T-helper 1 cell treated with Interleukin-12 subunit alpha and Interleukin-12 subunit beta and Interleukin-4 antibody, amounts not matched to agents 30 μg/mL and 1 μg/mL, for 36 hours (primary cell): ENCODE data around the gene PRG3.
"Not testable (repeated sequence)": the region's sequence is repeated elsewhere in the genome, so short reads cannot be mapped to it uniquely, and the experiment has no call there.

Experiments used
- H3K27ac Mint-ChIP-seq: one replicate; pipeline ENCODE4 v1.8.0; 2021; ENCODE audit warnings: mild to moderate bottlenecking, mixed read lengths
- H3K27me3 Mint-ChIP-seq: one replicate; pipeline ENCODE4 v1.8.0; 2021; ENCODE audit warnings: low read depth, mixed read lengths
- H3K36me3 Mint-ChIP-seq: one replicate; pipeline ENCODE4 v1.8.0; 2021; ENCODE audit warnings: low read depth, mixed read lengths
- H3K4me1 Mint-ChIP-seq: one replicate; pipeline ENCODE4 v1.8.0; 2021; ENCODE audit warnings: low read depth, mixed read lengths
- H3K4me3 Mint-ChIP-seq: one replicate; pipeline ENCODE4 v1.8.0; 2021; ENCODE audit warnings: mild to moderate bottlenecking, moderate library complexity, mixed read lengths
- H3K9me3 Mint-ChIP-seq: one replicate; pipeline ENCODE4 v1.8.0; 2021; ENCODE audit warnings: mixed read lengths

Gene PRG3

GRCh38 chr11:57403003-57403801 lies 22.3 kb upstream of the PRG3 start:
- H3K36me3 Mint-ChIP-seq = peaks cover 15% of the 10 kb centered on the region
- not testable (repeated sequence) for H3K4me3 Mint-ChIP-seq, H3K27ac Mint-ChIP-seq, H3K27me3 Mint-ChIP-seq, H3K9me3 Mint-ChIP-seq
- peaks cover 18% of the 10 kb centered on the region for H3K4me1 Mint-ChIP-seq

GRCh38 chr11:57402188-57403002 lies 21.4 kb upstream of the PRG3 start:
- H3K27me3 Mint-ChIP-seq = no peaks in the 10 kb centered on the region
- no peaks in the 10 kb centered on the region for H3K9me3 Mint-ChIP-seq
- H3K27ac Mint-ChIP-seq = no peak overlapping the region
- H3K4me1 Mint-ChIP-seq = peaks cover 16% of the 10 kb centered on the region
- H3K36me3 Mint-ChIP-seq = peaks cover 11% of the 10 kb centered on the region
- no peak overlapping the region for H3K4me3 Mint-ChIP-seq

GRCh38 chr11:57399972-57400578 lies 19.1 kb upstream of the PRG3 start:
- H3K27ac Mint-ChIP-seq = no peak overlapping the region
- H3K4me3 Mint-ChIP-seq = no peak overlapping the region
- H3K9me3 Mint-ChIP-seq = no peaks in the 10 kb centered on the region
- no peaks in the 10 kb centered on the region for H3K4me1 Mint-ChIP-seq
- no peaks in the 10 kb centered on the region for H3K27me3 Mint-ChIP-seq
- no peaks in the 10 kb centered on the region for H3K36me3 Mint-ChIP-seq

- Mint-ChIP-seq H3K36me3 (no peaks in the 10 kb centered on the region), H3K9me3 (no peaks in the 10 kb centered on the region), H3K27ac (no peak overlapping the region), H3K4me1 (no peaks in the 10 kb centered on the region), H3K27me3 (no peaks in the 10 kb centered on the region), H3K4me3 (no peak overlapping the region)
These were observed 18.3 kb upstream of the PRG3 start for GRCh38 chr11:57399221-57399620.

- no peak overlapping the region for H3K4me3 Mint-ChIP-seq
- no peaks in the 10 kb centered on the region for H3K4me1 Mint-ChIP-seq
- H3K27ac Mint-ChIP-seq = no peak overlapping the region
- no peaks in the 10 kb centered on the region for H3K36me3 Mint-ChIP-seq
- H3K9me3 Mint-ChIP-seq = no peaks in the 10 kb centered on the region
- no peaks in the 10 kb centered on the region for H3K27me3 Mint-ChIP-seq
These were observed 16.5 kb upstream of the PRG3 start for GRCh38 chr11:57397394-57397990.

- Mint-ChIP-seq H3K4me3 (no peak overlapping the region), H3K4me1 (no peaks in the 10 kb centered on the region), H3K27ac (no peak overlapping the region), H3K36me3 (no peaks in the 10 kb centered on the region), H3K27me3 (no peaks in the 10 kb centered on the region), H3K9me3 (no peaks in the 10 kb centered on the region)
These were observed 15.8 kb upstream of the PRG3 start for GRCh38 chr11:57396744-57397143.

GRCh38 chr11:57395905-57396623 lies 15.1 kb upstream of the PRG3 start:
- no peaks in the 10 kb centered on the region for H3K36me3 Mint-ChIP-seq
- no peaks in the 10 kb centered on the region for H3K4me1 Mint-ChIP-seq
- H3K27ac Mint-ChIP-seq = no peak overlapping the region
- H3K9me3 Mint-ChIP-seq = no peaks in the 10 kb centered on the region
- no peaks in the 10 kb centered on the region for H3K27me3 Mint-ChIP-seq
- H3K4me3 Mint-ChIP-seq = no peak overlapping the region

- no peaks in the 10 kb centered on the region for H3K9me3 Mint-ChIP-seq
- H3K4me1 Mint-ChIP-seq = no peaks in the 10 kb centered on the region
- H3K27me3 Mint-ChIP-seq = no peaks in the 10 kb centered on the region
- H3K27ac Mint-ChIP-seq = no peak overlapping the region
- H3K36me3 Mint-ChIP-seq = no peaks in the 10 kb centered on the region
- H3K4me3 Mint-ChIP-seq = no peak overlapping the region
These were observed 13.4 kb upstream of the PRG3 start for GRCh38 chr11:57394203-57394965.

- Mint-ChIP-seq H3K27me3 (no peaks in the 10 kb centered on the region), H3K4me3 (no peak overlapping the region), H3K27ac (no peak overlapping the region), H3K4me1 (no peaks in the 10 kb centered on the region), H3K9me3 (no peaks in the 10 kb centered on the region), H3K36me3 (no peaks in the 10 kb centered on the region)
These were observed 11.8 kb upstream of the PRG3 start for GRCh38 chr11:57392763-57393105.

GRCh38 chr11:57392066-57392762 lies 11.3 kb upstream of the PRG3 start:
- Mint-ChIP-seq H3K27me3 (no peaks in the 10 kb centered on the region), H3K4me3 (no peak overlapping the region), H3K9me3 (no peaks in the 10 kb centered on the region), H3K27ac (no peak overlapping the region), H3K4me1 (no peaks in the 10 kb centered on the region), H3K36me3 (no peaks in the 10 kb centered on the region)

- H3K27me3 Mint-ChIP-seq = no peaks in the 10 kb centered on the region
- no peak overlapping the region for H3K27ac Mint-ChIP-seq
- no peaks in the 10 kb centered on the region for H3K4me1 Mint-ChIP-seq
- H3K4me3 Mint-ChIP-seq = no peak overlapping the region
- H3K36me3 Mint-ChIP-seq = no peaks in the 10 kb centered on the region
- H3K9me3 Mint-ChIP-seq = no peaks in the 10 kb centered on the region
These were observed 10.6 kb upstream of the PRG3 start for GRCh38 chr11:57391539-57391938.

- Mint-ChIP-seq H3K9me3 (no peaks in the 10 kb centered on the region), H3K4me3 (no peak overlapping the region), H3K27ac (no peak overlapping the region), H3K36me3 (no peaks in the 10 kb centered on the region), H3K4me1 (no peaks in the 10 kb centered on the region), H3K27me3 (no peaks in the 10 kb centered on the region)
These were observed 10.2 kb upstream of the PRG3 start for GRCh38 chr11:57391111-57391510.

GRCh38 chr11:57390535-57390934 lies 9.6 kb upstream of the PRG3 start, which contains the start of gene PRG2:
PRG2 (minus strand) TSS chr11:57390650; CDS start chr11:57389944, 706 bp downstream.
- Mint-ChIP-seq H3K27me3 (no peaks in the 10 kb centered on the region), H3K36me3 (no peaks in the 10 kb centered on the region), H3K27ac (no peak within 1 kb of the TSS), H3K4me1 (no peaks in the 10 kb centered on the region), H3K4me3 (no peak within 1 kb of the TSS), H3K9me3 (no peaks in the 10 kb centered on the region)
